ENCODE measurements around the gene FAM3A.

The FAM3A gene

DNA sequence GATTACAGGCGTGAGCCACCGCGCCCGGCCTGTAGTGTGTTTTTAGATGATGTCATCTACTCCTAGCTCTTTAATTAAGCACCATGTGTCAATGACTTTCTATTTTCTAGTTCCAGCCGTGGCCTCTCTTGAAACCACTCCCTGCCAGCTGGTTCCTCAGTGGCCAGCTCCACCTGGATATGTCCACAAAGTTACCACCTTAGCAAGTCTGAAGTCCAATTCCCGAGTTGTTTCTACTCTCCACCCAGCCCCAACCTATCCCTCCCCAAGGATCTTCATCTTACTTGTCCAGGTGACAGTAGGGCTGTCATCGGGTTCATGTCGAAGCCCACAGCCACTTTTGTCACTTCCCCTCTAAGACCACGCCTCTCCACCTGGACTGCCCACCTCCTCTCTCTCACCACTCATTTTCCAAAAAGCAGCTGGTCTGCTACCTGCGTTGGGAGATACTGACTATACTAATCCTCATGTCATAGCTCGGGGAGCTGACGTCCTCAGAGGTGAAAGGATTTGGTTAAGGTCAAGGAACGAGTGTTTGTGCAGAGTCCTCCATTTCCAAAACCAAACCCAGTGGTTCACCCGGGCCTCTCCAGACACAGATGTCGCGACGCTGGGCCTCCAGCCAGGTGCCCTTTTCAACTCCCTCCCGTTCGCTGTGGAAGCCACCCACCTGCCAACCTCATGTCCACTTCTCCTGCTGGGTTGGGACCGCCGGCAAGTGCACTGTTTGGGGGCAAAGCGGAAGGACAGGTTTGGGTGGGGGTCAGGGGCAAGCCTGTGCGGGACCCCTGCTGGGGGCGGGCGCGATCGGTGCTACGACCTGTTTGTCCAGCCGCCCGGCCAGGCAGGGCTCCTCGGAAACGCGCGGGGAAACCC is 704 bp downstream of the FAM3A start:
- peak overlapping the region; percentile 69 for H3K27ac ChIP-seq
- no peaks in the 10 kb centered on the region for H3K27me3 ChIP-seq (replicated peaks)
- H3K36me3 ChIP-seq (replicated peaks): no peaks in the 10 kb centered on the region
- in situ Hi-C loops (cut with HindIII; ENCODE audit: low pct_ligation_motif_present, low sequenced_read_pairs): no loop called here
- no peak for TF ChIP-seq CTCF (IDR thresholded peaks at IDR 0.05; ENCODE audit: low read depth, low read length, missing control alignments)
- no peak for DNase-seq
- H3K4me3 ChIP-seq (ENCODE audit: low read depth, low read length): peak overlapping the region; percentile 68

- Histone ChIP-seq H3K27ac (no peak overlapping the region), H3K36me3 (replicated peaks) (no peaks in the 10 kb centered on the region), H3K4me3 (ENCODE audit: low read depth, low read length) (no peak overlapping the region), H3K27me3 (replicated peaks) (no peaks in the 10 kb centered on the region)
- in situ Hi-C loops (cut with HindIII; ENCODE audit: low pct_ligation_motif_present, low sequenced_read_pairs): no loop called here
- DNase-seq: no peak
- TF ChIP-seq CTCF (IDR thresholded peaks at IDR 0.05; ENCODE audit: low read depth, low read length, missing control alignments): no peak
Measured at GRCh38 chrX:154513716-154514115, 2.3 kb downstream of the FAM3A start.

DNA sequence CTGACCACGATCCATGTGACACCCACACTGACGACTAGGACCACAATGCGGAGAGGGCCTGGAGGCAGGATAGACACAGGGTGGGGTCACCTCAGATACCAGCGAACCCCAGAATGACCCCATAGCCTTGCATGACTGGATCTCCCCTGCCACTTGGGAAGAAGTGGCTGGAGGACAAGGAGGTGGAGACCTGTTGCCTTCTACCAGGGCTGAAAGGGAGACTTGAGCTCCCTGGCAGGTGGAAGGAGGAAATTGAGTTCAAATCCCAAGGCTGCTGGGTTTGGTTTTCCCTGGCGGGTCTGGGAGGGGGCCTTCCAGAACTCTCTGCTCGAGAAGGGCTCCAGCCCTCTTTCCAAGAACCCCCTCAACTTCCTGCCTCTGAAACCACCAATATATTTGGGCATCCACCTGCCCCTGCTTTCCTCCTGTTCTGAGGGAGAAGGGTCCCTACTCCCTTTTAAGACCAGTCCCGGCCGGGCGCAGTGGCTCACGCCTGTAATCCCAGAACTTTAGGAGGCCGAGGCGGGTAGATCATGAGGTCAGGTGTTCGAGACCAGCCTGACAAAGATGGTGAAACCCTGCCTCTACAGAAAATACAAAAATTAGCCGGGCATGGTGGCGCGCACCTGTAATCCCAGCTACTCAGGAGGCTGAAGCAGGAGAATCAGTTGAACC is 3.0 kb downstream of the FAM3A start:
- no peaks in the 10 kb centered on the region for H3K27me3 ChIP-seq (replicated peaks)
- no peak for TF ChIP-seq CTCF (IDR thresholded peaks at IDR 0.05; ENCODE audit: low read depth, low read length, missing control alignments)
- in situ Hi-C loops (cut with HindIII; ENCODE audit: low pct_ligation_motif_present, low sequenced_read_pairs): no loop called here
- no peak overlapping the region for H3K27ac ChIP-seq
- no peak overlapping the region for H3K4me3 ChIP-seq (ENCODE audit: low read depth, low read length)
- DNase-seq: no peak
- no peaks in the 10 kb centered on the region for H3K36me3 ChIP-seq (replicated peaks)

DNA sequence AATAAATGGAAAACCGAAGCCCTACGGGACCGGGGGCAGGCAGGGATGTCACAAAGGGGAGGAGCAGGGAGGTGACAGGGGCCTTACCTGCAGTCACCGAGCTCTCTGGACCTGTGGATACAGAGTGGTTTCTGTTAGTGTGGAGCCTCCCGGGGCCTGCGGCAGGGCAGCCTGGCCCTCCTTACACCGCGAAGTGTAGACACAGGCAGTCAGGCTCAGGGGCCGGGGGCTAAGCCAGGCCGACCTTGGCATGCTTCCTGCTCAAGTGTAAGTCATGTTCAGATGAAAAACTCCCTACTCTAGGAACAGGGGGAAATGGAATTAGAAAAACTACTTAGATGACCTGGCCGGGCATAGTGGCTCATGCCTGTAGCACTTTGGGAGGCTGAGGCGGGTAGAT is 4.3 kb downstream of the FAM3A start:
- no peak overlapping the region for H3K4me3 ChIP-seq (ENCODE audit: low read depth, low read length)
- no peak for TF ChIP-seq CTCF (IDR thresholded peaks at IDR 0.05; ENCODE audit: low read depth, low read length, missing control alignments)

DNA sequence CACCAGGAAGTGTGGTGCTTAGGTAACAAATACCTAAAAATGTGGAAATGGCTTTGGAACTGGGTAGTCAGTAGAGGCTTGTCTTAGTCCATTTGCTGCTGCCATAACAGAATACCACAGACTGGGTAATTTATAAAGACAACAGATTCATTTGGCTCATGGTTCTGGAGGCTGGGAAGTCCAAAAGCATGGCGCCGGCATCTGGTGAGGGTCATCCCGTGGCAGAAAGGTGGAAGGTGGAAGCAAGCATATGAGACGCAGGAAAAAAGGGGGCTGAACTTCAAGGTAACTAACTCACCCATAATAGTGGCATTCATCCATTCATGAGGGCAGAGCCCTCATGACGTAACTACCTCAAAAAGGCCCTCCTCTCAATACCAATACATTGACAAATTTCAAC is 6.6 kb downstream of the FAM3A start:
- TF ChIP-seq CTCF (IDR thresholded peaks at IDR 0.05; ENCODE audit: low read depth, low read length, missing control alignments): no peak
- H3K36me3 ChIP-seq (replicated peaks): no peaks in the 10 kb centered on the region
- no peak overlapping the region for H3K4me3 ChIP-seq (ENCODE audit: low read depth, low read length)
- in situ Hi-C loops (cut with HindIII; ENCODE audit: low pct_ligation_motif_present, low sequenced_read_pairs): no loop called here
- H3K27me3 ChIP-seq (replicated peaks): no peaks in the 10 kb centered on the region
- no peak for DNase-seq
- H3K27ac ChIP-seq: no peak overlapping the region

More for the DNA sequence above, 4.3 kb downstream of the FAM3A start:
- no peaks in the 10 kb centered on the region for H3K27me3 ChIP-seq (replicated peaks)
- no peak overlapping the region for H3K27ac ChIP-seq
- DNase-seq: no peak
- no peaks in the 10 kb centered on the region for H3K36me3 ChIP-seq (replicated peaks)
- in situ Hi-C loops (cut with HindIII; ENCODE audit: low pct_ligation_motif_present, low sequenced_read_pairs): no loop called here

Measured in brain microvascular endothelial cell (primary cell).